ENCODE data around the gene ABHD17A. TPM values are rescaled to one million over a fixed set of nuclear protein-coding genes. Genes with fewer than 3 reads are reported as not detected.
A peak's percentile ranks its signal among the peaks of the same experiment; 100 is the strongest.

ABHD17A gene
- total RNA-seq, 1 experiment from 2014 or later, result 68.2 TPM

DNA sequence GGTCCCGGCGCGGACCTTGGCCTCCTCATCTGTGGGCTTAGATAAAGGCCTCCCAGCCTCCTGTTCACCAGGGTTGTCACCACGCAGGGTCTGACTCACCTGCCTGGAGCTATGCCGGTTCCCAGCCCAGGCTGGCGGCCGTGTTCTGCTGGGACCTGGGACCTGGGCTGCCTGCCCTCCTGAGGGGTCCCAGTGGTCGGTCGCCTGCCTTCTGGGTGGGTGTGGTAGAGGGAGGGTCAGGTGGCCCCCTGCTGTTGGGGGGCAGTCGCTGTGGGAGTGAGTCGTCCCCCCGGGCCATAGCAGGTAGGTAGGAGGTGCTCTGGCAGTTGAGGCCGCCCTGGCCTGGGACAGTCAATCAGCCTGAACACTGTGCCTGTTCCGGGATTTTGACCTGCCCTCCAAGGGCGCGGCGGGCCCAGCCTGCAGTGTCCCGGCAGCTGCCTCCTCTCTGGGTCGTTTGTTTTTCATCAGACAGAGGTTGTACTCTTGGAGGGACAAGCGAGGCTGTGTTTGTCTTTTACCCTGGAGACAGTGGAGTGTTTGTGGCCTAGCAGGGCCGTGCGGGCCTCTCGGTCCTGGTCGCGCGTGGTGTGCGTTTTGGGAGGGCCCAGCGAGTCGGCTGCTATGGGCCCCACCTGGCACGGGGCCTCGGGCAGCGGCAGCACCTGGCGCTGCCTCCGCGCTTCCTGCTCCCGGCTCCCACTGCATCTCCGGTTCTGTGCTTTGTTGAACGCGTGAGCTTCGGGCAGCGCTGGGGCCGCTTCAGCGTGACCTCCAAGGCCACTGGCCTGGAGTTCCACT, 22.5 kb upstream of the ABHD17A start:
- ChIA-PET CTCF (no interaction called here), POLR2A (interaction anchor here (1.6 kb wide), 1 partner anchor 10 kb away, joined by 3 read pairs; no protein-coding TSS in a partner anchor), RAD21 (ENCODE audit: low non-redundant PET in 1 of 2, low total read pairs in 2 of 2, uncharacterized antibody in 2 of 2, unreplicated experiment in 2 of 2) (no interaction called here)
- DNase-seq (ENCODE audit: low read depth, low spot score) (no peak), ATAC-seq (no peak)
- H3K9me2 ChIP-seq (ENCODE audit: insufficient read depth), result no peaks in the 10 kb centered on the region
- no peak overlapping the region for H3K4me3 ChIP-seq (replicated peaks in 1 of 2; ENCODE audit: low read depth in 1 of 2, low read length in 2 of 2)
- TF ChIP-seq, protein P1, sequence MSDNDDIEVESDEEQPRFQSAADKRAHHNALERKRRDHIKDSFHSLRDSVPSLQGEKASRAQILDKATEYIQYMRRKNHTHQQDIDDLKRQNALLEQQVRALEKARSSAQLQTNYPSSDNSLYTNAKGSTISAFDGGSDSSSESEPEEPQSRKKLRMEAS (IDR thresholded peaks at IDR 0.05), result no peak
- TF ChIP-seq, protein P2, sequence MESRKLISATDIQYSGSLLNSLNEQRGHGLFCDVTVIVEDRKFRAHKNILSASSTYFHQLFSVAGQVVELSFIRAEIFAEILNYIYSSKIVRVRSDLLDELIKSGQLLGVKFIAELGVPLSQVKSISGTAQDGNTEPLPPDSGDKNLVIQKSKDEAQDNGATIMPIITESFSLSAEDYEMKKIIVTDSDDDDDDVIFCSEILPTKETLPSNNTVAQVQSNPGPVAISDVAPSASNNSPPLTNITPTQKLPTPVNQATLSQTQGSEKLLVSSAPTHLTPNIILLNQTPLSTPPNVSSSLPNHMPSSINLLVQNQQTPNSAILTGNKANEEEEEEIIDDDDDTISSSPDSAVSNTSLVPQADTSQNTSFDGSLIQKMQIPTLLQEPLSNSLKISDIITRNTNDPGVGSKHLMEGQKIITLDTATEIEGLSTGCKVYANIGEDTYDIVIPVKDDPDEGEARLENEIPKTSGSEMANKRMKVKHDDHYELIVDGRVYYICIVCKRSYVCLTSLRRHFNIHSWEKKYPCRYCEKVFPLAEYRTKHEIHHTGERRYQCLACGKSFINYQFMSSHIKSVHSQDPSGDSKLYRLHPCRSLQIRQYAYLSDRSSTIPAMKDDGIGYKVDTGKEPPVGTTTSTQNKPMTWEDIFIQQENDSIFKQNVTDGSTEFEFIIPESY (IDR thresholded peaks at IDR 0.05; ENCODE audit: extremely low read depth, insufficient replicate concordance, low read length), result no peak
- TF ChIP-seq, protein P3, sequence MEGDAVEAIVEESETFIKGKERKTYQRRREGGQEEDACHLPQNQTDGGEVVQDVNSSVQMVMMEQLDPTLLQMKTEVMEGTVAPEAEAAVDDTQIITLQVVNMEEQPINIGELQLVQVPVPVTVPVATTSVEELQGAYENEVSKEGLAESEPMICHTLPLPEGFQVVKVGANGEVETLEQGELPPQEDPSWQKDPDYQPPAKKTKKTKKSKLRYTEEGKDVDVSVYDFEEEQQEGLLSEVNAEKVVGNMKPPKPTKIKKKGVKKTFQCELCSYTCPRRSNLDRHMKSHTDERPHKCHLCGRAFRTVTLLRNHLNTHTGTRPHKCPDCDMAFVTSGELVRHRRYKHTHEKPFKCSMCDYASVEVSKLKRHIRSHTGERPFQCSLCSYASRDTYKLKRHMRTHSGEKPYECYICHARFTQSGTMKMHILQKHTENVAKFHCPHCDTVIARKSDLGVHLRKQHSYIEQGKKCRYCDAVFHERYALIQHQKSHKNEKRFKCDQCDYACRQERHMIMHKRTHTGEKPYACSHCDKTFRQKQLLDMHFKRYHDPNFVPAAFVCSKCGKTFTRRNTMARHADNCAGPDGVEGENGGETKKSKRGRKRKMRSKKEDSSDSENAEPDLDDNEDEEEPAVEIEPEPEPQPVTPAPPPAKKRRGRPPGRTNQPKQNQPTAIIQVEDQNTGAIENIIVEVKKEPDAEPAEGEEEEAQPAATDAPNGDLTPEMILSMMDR (IDR thresholded peaks at IDR 0.05 in 2 of 3, conservative IDR thresholded peaks at IDR 0.05 in 1 of 3; ENCODE audit: borderline replicate concordance in 1 of 3, insufficient read depth in 1 of 3, low read depth in 2 of 3, low read length in 2 of 3), result no peak
- TF ChIP-seq, protein P4, sequence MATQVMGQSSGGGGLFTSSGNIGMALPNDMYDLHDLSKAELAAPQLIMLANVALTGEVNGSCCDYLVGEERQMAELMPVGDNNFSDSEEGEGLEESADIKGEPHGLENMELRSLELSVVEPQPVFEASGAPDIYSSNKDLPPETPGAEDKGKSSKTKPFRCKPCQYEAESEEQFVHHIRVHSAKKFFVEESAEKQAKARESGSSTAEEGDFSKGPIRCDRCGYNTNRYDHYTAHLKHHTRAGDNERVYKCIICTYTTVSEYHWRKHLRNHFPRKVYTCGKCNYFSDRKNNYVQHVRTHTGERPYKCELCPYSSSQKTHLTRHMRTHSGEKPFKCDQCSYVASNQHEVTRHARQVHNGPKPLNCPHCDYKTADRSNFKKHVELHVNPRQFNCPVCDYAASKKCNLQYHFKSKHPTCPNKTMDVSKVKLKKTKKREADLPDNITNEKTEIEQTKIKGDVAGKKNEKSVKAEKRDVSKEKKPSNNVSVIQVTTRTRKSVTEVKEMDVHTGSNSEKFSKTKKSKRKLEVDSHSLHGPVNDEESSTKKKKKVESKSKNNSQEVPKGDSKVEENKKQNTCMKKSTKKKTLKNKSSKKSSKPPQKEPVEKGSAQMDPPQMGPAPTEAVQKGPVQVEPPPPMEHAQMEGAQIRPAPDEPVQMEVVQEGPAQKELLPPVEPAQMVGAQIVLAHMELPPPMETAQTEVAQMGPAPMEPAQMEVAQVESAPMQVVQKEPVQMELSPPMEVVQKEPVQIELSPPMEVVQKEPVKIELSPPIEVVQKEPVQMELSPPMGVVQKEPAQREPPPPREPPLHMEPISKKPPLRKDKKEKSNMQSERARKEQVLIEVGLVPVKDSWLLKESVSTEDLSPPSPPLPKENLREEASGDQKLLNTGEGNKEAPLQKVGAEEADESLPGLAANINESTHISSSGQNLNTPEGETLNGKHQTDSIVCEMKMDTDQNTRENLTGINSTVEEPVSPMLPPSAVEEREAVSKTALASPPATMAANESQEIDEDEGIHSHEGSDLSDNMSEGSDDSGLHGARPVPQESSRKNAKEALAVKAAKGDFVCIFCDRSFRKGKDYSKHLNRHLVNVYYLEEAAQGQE (IDR thresholded peaks at IDR 0.05; ENCODE audit: low read depth), result no peak
- TF ChIP-seq, protein P5, sequence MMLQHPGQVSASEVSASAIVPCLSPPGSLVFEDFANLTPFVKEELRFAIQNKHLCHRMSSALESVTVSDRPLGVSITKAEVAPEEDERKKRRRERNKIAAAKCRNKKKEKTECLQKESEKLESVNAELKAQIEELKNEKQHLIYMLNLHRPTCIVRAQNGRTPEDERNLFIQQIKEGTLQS (IDR thresholded peaks at IDR 0.05), result no peak
- TF ChIP-seq YY1 (IDR thresholded peaks at IDR 0.05; ENCODE audit: extremely low read depth, insufficient replicate concordance, low read depth, low read length) (no peak), EZH2phosphoT487 (IDR thresholded peaks at IDR 0.05; ENCODE audit: borderline replicate concordance) (no peak), RAD21 (IDR thresholded peaks at IDR 0.05; ENCODE audit: low read depth) (no peak), ELF1 (IDR thresholded peaks at IDR 0.05; ENCODE audit: borderline replicate concordance, low read depth) (no peak), POLR2AphosphoS5 (IDR thresholded peaks at IDR 0.05; ENCODE audit: low read depth, low read length) (no peak), JUND (IDR thresholded peaks at IDR 0.05) (no peak), SP1 (IDR thresholded peaks at IDR 0.05; ENCODE audit: low read depth) (no peak)
- peaks cover 9 to 26% of the 10 kb centered on the region in 2 experiments; a peak in 3 of 4 replicates for H3K4me1 ChIP-seq (ENCODE audit: control insufficient read depth in 1 of 2, insufficient read depth in 2 of 2, low read length in 2 of 2)
- intact Hi-C loops (cut with micrococcal nuclease), result loop anchor here (5.0 kb wide), 1 partner anchor 245 kb away; the partner anchor contains the start of gene AP3D1
- no peaks in the 10 kb centered on the region for H4K20me1 ChIP-seq (ENCODE audit: insufficient read depth)
- H3K27ac ChIP-seq (ENCODE audit: low read depth, low read length), result peak overlapping the region; percentile 30; the same call in 1 of the 2 replicates
- H3K36me3 ChIP-seq (ENCODE audit: control insufficient read depth in 1 of 2, insufficient read depth in 2 of 2, low read length in 2 of 2), result peaks cover 1 to 4% of the 10 kb centered on the region in 2 experiments; a peak in 2 of 4 replicates
- no TSS peak for BruUV-seq (replicated peaks)
- no peaks in the 10 kb centered on the region for H3K27me3 ChIP-seq (ENCODE audit: insufficient read depth, low read length)
- H3K9ac ChIP-seq (ENCODE audit: low read length), result no peak overlapping the region
- H2AFZ ChIP-seq (ENCODE audit: low read depth, low read length, poor library complexity, severe bottlenecking), result no peak overlapping the region
- H3K4me2 ChIP-seq (ENCODE audit: low read length), result no peak overlapping the region; the same call in 1 of the 2 replicates
- no peaks in the 10 kb centered on the region for H3K9me3 ChIP-seq (ENCODE audit: control insufficient read depth in 1 of 2, insufficient read depth in 1 of 2, low read depth in 1 of 2, low read length in 2 of 2)
- peaks cover 71% of the 10 kb centered on the region for H3K79me2 ChIP-seq (ENCODE audit: insufficient read depth, low read length)
